GM18517 (cell line): ENCODE results near the gene ZNG1E.
"Not testable (repeated sequence)": the region's sequence is repeated elsewhere in the genome, so short reads cannot be mapped to it uniquely, and the experiment has no call there.

Experiments used
- ATAC-seq: cut with Tn5 transposase; IDR thresholded peaks from one replicate; pipeline ENCODE4 v1.9.1; 2021; ENCODE audit warnings: mild to moderate bottlenecking, moderate library complexity; ENCODE audit not compliant: unreplicated experiment

The ZNG1E gene

DNA sequence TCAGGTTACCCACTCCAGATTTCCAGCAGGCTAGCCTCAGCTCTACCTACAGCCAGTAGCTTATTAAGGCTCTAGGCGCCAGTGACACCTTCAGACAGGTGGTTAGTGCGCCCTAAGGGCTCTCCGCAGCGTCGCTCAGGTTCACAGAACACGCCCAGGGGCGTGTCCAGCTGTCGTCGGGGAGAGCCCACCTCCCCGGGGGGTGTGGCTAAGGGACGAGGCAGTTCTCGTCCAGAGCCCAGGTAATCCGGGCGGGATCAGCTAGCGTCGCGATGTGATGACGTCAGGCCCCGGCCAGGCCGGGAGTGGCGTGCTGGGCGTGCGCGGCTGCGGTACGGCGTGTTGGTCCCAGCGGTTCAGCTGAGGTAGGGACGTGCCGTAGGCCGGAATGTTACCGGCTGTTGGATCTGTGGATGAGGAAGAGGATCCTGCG is at the start of gene ZNG1E:
Gene ZNG1E, plus strand, starts transcription at position 340 of the 433 bp plus-strand sequence. Its CDS starts 49 bp downstream, at position 389.
- not testable (repeated sequence) for ATAC-seq

DNA sequence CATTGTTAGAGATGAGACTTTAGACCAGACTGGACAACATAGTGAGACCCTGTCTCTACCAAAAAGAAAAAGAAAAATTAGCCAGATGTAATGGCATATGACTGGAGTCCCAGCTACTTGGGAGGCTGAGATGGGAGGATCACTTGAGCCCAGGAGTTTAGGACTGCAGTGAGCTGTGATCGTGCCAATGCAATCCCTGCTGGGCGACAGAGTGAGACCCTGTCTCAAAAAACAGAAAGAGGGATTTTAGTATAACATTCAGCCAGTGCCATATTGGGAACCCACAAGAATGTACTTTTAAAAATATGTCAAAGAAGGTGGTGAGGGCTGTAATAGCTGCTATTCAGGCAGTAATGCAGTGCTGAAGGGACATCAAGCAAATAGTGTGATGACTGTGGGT is 2.1 kb upstream of the ZNG1E start:
- ATAC-seq = not testable (repeated sequence)

DNA sequence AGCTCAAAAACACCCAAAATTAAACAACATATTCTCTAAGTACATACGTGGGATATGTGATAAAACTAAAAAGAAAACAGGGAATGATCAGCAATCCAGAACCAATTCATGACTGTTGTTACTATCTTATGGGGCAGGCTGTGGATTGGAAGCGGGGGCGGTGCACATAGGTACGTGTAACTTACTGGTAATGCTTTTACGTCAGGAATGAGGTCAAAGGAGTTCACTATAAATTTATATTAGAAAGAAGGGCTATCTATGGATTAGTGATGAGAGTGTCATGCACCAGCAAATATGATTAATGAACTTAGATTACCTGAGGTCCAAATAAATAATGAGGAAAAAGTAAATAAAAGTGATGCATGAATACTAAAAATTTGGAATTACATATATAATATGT is 710 bp upstream of the ZNG1E start:
- not testable (repeated sequence) for ATAC-seq

DNA sequence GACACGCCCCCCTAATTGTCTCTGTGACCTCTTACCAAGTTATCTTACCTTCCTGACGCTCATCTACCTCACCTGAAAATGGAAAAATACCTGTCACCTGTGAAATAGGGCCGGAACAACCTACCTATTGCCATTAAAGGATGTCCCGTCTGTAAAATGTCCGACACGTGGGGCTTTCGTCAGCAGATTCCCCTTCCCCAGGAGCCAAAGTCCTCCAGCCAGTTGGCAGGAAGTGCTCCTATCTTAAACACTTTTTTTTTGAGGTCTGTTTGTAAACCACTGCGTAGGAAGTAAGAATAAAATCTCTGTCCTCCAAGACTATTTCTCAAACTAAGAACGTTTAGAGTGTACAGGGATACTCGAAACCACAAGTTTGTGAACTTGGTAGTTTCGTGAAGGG is 661 bp downstream of the ZNG1E start:
- not testable (repeated sequence) for ATAC-seq

DNA sequence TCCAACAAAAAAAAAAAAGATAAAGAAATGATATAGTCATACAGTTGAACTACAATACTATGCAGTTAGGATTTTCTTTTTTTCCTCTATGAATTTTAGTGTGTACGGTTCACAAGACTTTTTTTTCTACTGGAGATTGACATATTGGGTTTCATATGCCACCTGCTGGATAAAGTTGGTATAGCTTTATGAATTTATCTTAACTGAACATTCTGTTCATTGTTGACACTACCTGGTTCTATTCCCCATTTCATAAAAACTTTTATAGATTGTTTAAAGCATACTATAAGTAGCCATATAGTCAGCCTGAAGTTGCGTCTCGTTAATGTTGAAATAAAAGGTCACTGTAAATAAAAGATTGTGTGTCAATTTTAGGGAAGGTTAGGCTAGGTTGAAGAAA is 2.8 kb downstream of the ZNG1E start:
- not testable (repeated sequence) for ATAC-seq

DNA sequence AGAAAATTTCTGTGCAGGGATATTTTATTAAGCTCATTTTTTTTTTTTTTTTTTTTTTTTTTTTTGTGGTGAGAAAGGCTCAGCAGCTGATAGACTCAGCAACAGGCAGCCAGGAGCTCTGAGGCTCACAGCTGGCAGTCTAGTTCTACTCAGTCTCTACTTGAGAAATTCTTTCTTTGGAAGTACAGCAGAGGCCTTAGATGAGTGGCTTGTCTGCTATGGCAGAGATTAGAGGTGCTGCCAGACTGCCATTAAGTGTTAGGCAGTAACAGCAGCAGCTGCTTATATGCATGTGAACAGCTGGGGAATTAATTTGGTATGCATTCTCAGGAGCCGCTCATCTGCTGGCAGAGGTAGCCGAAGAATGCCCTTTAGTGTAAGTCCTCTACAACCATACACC is 27.8 kb downstream of the ZNG1E start:
- ATAC-seq = not testable (repeated sequence)

DNA sequence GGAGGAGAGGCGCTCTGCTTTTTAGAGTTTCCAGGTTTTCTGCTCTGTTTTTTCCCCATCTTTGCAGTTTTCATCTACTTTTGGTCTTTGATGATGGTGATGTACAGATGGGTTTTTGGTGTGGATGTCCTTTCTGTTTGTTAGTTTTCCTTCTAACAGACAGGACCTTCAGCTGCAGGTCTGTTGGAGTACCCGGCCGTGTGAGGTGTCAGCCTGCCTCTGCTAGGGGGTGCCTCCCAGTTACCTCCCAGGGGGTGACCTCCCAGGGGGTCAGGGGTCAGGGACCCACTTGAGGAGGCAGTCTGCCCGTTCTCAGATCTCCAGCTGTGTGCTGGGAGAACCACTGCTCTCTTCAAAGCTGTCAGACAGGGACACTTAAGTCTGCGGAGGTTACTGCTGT is 38.7 kb downstream of the ZNG1E start:
- not testable (repeated sequence) for ATAC-seq

DNA sequence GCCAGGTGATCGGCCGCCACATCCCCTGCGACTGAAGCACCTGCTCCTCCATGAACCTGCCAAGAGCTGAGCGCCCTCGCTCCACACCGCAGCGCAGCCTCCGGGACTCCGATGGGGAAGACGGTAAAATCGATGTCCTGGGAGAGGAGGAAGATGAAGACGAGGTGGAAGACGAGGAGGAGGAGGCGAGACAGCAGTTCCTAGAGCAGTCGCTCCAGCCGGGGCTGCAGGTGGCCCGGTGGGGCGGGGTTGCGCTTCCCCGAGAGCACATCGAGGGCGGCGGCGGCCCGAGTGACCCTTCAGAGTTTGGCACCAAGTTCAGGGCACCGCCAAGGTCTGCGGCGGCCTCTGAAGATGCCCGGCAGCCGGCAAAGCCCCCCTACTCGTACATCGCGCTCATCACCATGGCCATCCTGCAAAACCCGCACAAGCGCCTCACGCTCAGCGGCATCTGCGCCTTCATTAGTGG is 61.4 kb downstream of the ZNG1E start, which contains the start of gene FOXD4L4:
Gene FOXD4L4, plus strand, starts transcription at position 51 of the 469 bp plus-strand sequence. Its CDS starts 0 bp downstream, at position 51.
- ATAC-seq = not testable (repeated sequence)

DNA sequence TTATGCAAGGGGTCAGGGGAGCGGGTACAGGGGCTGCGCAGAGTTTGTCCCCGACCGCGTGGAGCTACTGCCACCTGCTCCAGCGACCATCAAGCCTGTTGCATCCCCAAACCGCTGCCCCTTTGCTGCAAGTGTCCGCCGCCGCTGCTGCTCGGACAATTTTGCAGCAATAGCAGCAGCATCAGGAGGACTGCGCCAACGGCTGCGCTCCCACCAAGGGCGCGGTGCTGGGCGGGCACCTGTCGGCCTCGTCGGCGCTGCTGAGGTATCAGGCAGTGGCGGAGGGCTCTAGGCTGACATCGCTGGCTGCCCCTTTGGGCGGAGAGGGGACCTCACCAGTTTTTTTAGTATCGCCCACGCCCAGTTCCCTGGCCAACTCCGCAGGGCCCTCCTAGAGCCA is 62.4 kb downstream of the ZNG1E start:
- ATAC-seq = not testable (repeated sequence)
